H9 (cell line): ENCODE results near the gene IQCF2. TPM values are rescaled to one million over a fixed set of nuclear protein-coding genes. Genes with fewer than 3 reads are reported as not detected.

Experiments
- DNase-seq: peaks from one replicate; pipeline ENCODE4 v3.0.0-alpha.2; 2017
- H2AFZ ChIP-seq: one replicate; pipeline ENCODE4 v1.6.1; 2013; ENCODE audit warnings: mild to moderate bottlenecking, low read length, control low read depth, moderate library complexity
- H2AK5ac ChIP-seq: 2 replicates; pipeline ENCODE4 v1.6.1; 2013; ENCODE audit warnings: low read length, control low read depth, mixed read lengths; ENCODE audit not compliant: insufficient read length
- H2BK120ac ChIP-seq: one replicate; pipeline ENCODE4 v1.6.1; 2013; ENCODE audit warnings: low read depth, mild to moderate bottlenecking, low read length, control low read depth, inconsistent platforms; ENCODE audit not compliant: poor library complexity, severe bottlenecking
- H2BK12ac ChIP-seq: 2 replicates; pipeline ENCODE4 v1.6.1; 2013; ENCODE audit warnings: low read length, control low read depth, mixed read lengths, low read depth; ENCODE audit not compliant: insufficient read length
- H2BK15ac ChIP-seq: 2 replicates; pipeline ENCODE4 v1.6.1; 2013; ENCODE audit warnings: low read depth, low read length, control low read depth
- H2BK20ac ChIP-seq: one replicate; pipeline ENCODE4 v1.6.1; 2013; ENCODE audit warnings: low read depth, mild to moderate bottlenecking, low read length, control low read depth, inconsistent platforms; ENCODE audit not compliant: poor library complexity, severe bottlenecking
- H2BK5ac ChIP-seq: 2 replicates; pipeline ENCODE4 v1.6.1; 2013; ENCODE audit warnings: low read length, control low read depth, mixed read lengths; ENCODE audit not compliant: insufficient read length
- H3K14ac ChIP-seq: 2 replicates; pipeline ENCODE4 v1.6.1; 2013; ENCODE audit warnings: low read length, control low read depth; ENCODE audit not compliant: insufficient read depth
- H3K18ac ChIP-seq: 2 replicates; pipeline ENCODE4 v1.6.1; 2013; ENCODE audit warnings: low read depth, mild to moderate bottlenecking, mixed read lengths, low read length, control low read depth; ENCODE audit not compliant: insufficient read length
- H3K23ac ChIP-seq: 2 replicates; pipeline ENCODE4 v1.6.1; 2013; ENCODE audit warnings: low read length, control low read depth, mixed read lengths, low read depth; ENCODE audit not compliant: insufficient read length
- H3K23me2 ChIP-seq: 2 replicates; pipeline ENCODE4 v1.6.1; 2013; ENCODE audit warnings: low read depth, mild to moderate bottlenecking, mixed read lengths, low read length, control low read depth; ENCODE audit not compliant: insufficient read length, poor library complexity, severe bottlenecking
- H3K27ac ChIP-seq: 2 replicates; pipeline ENCODE4 v1.5.1; 2013; ENCODE audit warnings: low read length, control low read depth, mixed read lengths, low read depth; ENCODE audit not compliant: insufficient read length
- H3K27me3 ChIP-seq: 2 replicates; pipeline ENCODE4 v1.6.1; 2013; ENCODE audit warnings: low read length, control low read depth, inconsistent platforms; ENCODE audit not compliant: insufficient read depth
- H3K4ac ChIP-seq: 2 replicates; pipeline ENCODE4 v1.6.1; 2013; ENCODE audit warnings: low read depth, mild to moderate bottlenecking, control low read depth, inconsistent platforms, low read length, moderate library complexity
- H3K4me1 ChIP-seq: 2 replicates; pipeline ENCODE4 v1.6.1; 2013; ENCODE audit warnings: low read length, control low read depth, inconsistent platforms; ENCODE audit not compliant: insufficient read depth
- H3K4me2 ChIP-seq: 2 replicates; pipeline ENCODE4 v1.6.1; 2013; ENCODE audit warnings: low read length, control low read depth, mixed read lengths; ENCODE audit not compliant: insufficient read length, insufficient read depth
- H3K56ac ChIP-seq: 2 replicates; pipeline ENCODE4 v1.6.1; 2013; ENCODE audit warnings: low read depth, mild to moderate bottlenecking, mixed read lengths, low read length, control low read depth; ENCODE audit not compliant: insufficient read length
- H3K79me1 ChIP-seq: 2 replicates; pipeline ENCODE4 v1.6.1; 2013; ENCODE audit warnings: low read depth, mild to moderate bottlenecking, moderate library complexity, low read length, control low read depth, inconsistent platforms; ENCODE audit not compliant: insufficient read depth, poor library complexity, severe bottlenecking
- H3K79me2 ChIP-seq: 2 replicates; pipeline ENCODE4 v1.6.1; 2013; ENCODE audit warnings: low read length, control low read depth, inconsistent platforms; ENCODE audit not compliant: insufficient read depth
- H3K9ac ChIP-seq: 2 replicates; pipeline ENCODE4 v1.6.1; 2013; ENCODE audit warnings: low read length, control low read depth, mixed read lengths; ENCODE audit not compliant: insufficient read length; ENCODE audit errors: extremely low read depth
- H3K9me3 ChIP-seq: one replicate; pipeline ENCODE4 v1.6.1; 2013; ENCODE audit warnings: low read depth, low read length, inconsistent platforms; ENCODE audit not compliant: control insufficient read depth
- H3T11ph ChIP-seq: one replicate; pipeline ENCODE4 v1.6.1; 2013; ENCODE audit warnings: mild to moderate bottlenecking, low read length, control low read depth, inconsistent platforms
- H4K20me1 ChIP-seq: one replicate; pipeline ENCODE4 v1.6.1; 2013; ENCODE audit not compliant: control insufficient read depth, insufficient read length, insufficient read depth
- H4K5ac ChIP-seq: 2 replicates; pipeline ENCODE4 v1.6.1; 2013; ENCODE audit warnings: low read depth, mild to moderate bottlenecking, mixed read lengths, low read length, control low read depth; ENCODE audit not compliant: insufficient read length
- H4K8ac ChIP-seq: replicated peaks from 2 replicates; pipeline ENCODE4 v1.6.1; 2013; ENCODE audit warnings: low read length, control low read depth, mixed read lengths, low read depth; ENCODE audit not compliant: insufficient read length
- H4K91ac ChIP-seq: 2 replicates; pipeline ENCODE4 v1.6.1; 2013; ENCODE audit warnings: low read depth, mild to moderate bottlenecking, moderate library complexity, mixed read lengths, low read length, control low read depth; ENCODE audit not compliant: insufficient read length
- H3K27ac Mint-ChIP-seq, 3 experiments: 2 replicates in 2 of 3; 3 replicates in 1 of 3; pipeline ENCODE4 v1.8.0; 2020 to 2021; ENCODE audit warnings: mixed read lengths in 3 of 3, mild to moderate bottlenecking in 1 of 3, moderate library complexity in 1 of 3
- H3K27me3 Mint-ChIP-seq: 2 replicates; pipeline ENCODE4 v1.8.0; 2021; ENCODE audit warnings: low read depth, mild to moderate bottlenecking, moderate library complexity, mixed read lengths
- H3K36me3 Mint-ChIP-seq, 3 experiments: 2 replicates in 2 of 3; 3 replicates in 1 of 3; pipeline ENCODE4 v1.8.0; 2020 to 2021; ENCODE audit warnings: low read depth in 3 of 3, mixed read lengths in 3 of 3; ENCODE audit not compliant: insufficient read depth in 1 of 3
- H3K4me1 Mint-ChIP-seq, 2 experiments: 2 replicates each; pipeline ENCODE4 v1.8.0; 2020; ENCODE audit warnings: mixed read lengths in 2 of 2
- H3K4me3 Mint-ChIP-seq, 2 experiments: 2 replicates in 1 of 2; 3 replicates in 1 of 2; pipeline ENCODE4 v1.8.0; 2020 to 2021; ENCODE audit warnings: mild to moderate bottlenecking in 2 of 2, mixed read lengths in 2 of 2, moderate library complexity in 1 of 2
- H3K9me3 Mint-ChIP-seq, 2 experiments: 2 replicates in 1 of 2; 3 replicates in 1 of 2; pipeline ENCODE4 v1.8.0; 2020; ENCODE audit warnings: mild to moderate bottlenecking in 2 of 2, mixed read lengths in 2 of 2, moderate library complexity in 1 of 2
- CTCF ChIP-seq: fragments of 200-600 bp; sonication (generic); conservative IDR thresholded peaks from 3 replicates; pipeline ENCODE4 v1.8.0; 2021; ENCODE audit warnings: antibody characterized with exemption, mild to moderate bottlenecking
- WGBS: extraction: QIAGEN DNeasy Blood & Tissue Kit; methylation state at CpG from one replicate; pipeline ENCODE4 v1.1.7; 2013; ENCODE audit warnings: missing lambda C conversion rate, low lambda C conversion rate, mixed read lengths; ENCODE audit not compliant: insufficient read length; ENCODE audit errors: extremely low coverage; 5-methylcytosine and 5-hydroxymethylcytosine counted together
- total RNA-seq: library from RNA; stranded (reverse); gene quantifications from 2 replicates; pipeline ENCODE4 v1.2.1, GENCODE V29; 2021

Gene IQCF2
- total RNA-seq, 1 experiment from 2014 or later = not detected

- Mint-ChIP-seq H3K27me3 (peaks cover 20% of the 10 kb centered on the region), H3K9me3 (no peaks in the 10 kb centered on the region; a peak in 1 of 5 replicates), H3K27ac (no peak within 1 kb of the TSS), H3K4me3 (no peak within 1 kb of the TSS), H3K4me1 (peaks cover 0 to 3% of the 10 kb centered on the region in 2 experiments; a peak in 1 of 4 replicates), H3K36me3 (no peaks in the 10 kb centered on the region; a peak in 1 of 7 replicates)
- Histone ChIP-seq H3K27me3 (no peaks in the 10 kb centered on the region; the same call in 1 of the 2 replicates), H3K18ac (no peak within 1 kb of the TSS), H3K23me2 (no peaks in the 10 kb centered on the region), H4K5ac (no peak within 1 kb of the TSS), H2BK15ac (no peak within 1 kb of the TSS), H3T11ph (no peak within 1 kb of the TSS), H3K23ac (no peak within 1 kb of the TSS), H4K8ac (no peak within 1 kb of the TSS), H2BK5ac (no peak within 1 kb of the TSS), H4K20me1 (no peaks in the 10 kb centered on the region), H2BK120ac (no peak within 1 kb of the TSS), H3K4me2 (no peak within 1 kb of the TSS), H3K56ac (no peak within 1 kb of the TSS), H2AK5ac (no peak within 1 kb of the TSS), H3K4ac (no peak within 1 kb of the TSS), H3K9me3 (no peaks in the 10 kb centered on the region), H3K79me1 (no peaks in the 10 kb centered on the region), H2BK12ac (no peak within 1 kb of the TSS), H2BK20ac (no peak within 1 kb of the TSS), H3K9ac (no peak within 1 kb of the TSS), H3K14ac (no peak within 1 kb of the TSS), H3K4me1 (no peaks in the 10 kb centered on the region), H2AFZ (no peak within 1 kb of the TSS), H4K91ac (no peak within 1 kb of the TSS), H3K79me2 (no peaks in the 10 kb centered on the region), H3K27ac (no peak within 1 kb of the TSS)
- no CpG with 5 or more reads among the region's 4 CpGs for WGBS
- TF ChIP-seq CTCF = no peak
- no peak for DNase-seq
Measured at GRCh38 chr3:51875501-51875900, 14.1 kb downstream of the IQCF2 start, which contains the start of gene IQCF5. Gene IQCF5, minus strand, starts transcription at chr3:51875601. Its CDS starts 70 bp downstream, at chr3:51875531.
